Measurements from ENCODE around the gene CNN3. TPM values are rescaled to one million over a fixed set of nuclear protein-coding genes. Genes with fewer than 3 reads are reported as not detected.

Gene CNN3
- total RNA-seq, 2 experiments from 2014 or later: 3.5 to 4.6 TPM

- Mint-ChIP-seq H3K27ac (no peak overlapping the region), H3K9me3 (ENCODE audit: low read depth) (no peaks in the 10 kb centered on the region), H3K27me3 (peaks cover 9% of the 10 kb centered on the region), H3K4me3 (no peak overlapping the region), H3K4me1 (no peaks in the 10 kb centered on the region), H3K36me3 (no peaks in the 10 kb centered on the region)
- CTCF ChIA-PET: interaction anchor here (1.2 kb wide), 1 partner anchor 140 kb away, joined by 3 read pairs; no protein-coding TSS in a partner anchor
- ATAC-seq: no peak
- DNase-seq: no peak
Measured at GRCh38 chr1:94903280-94904009, 23.5 kb downstream of the CNN3 start.

GRCh38 chr1:94901841-94902240 lies 25.1 kb downstream of the CNN3 start:
- CTCF ChIA-PET: no interaction called here
- Mint-ChIP-seq H3K36me3 (no peaks in the 10 kb centered on the region), H3K9me3 (ENCODE audit: low read depth) (no peaks in the 10 kb centered on the region), H3K27me3 (peaks cover 9% of the 10 kb centered on the region), H3K4me3 (no peak overlapping the region), H3K4me1 (no peaks in the 10 kb centered on the region), H3K27ac (no peak overlapping the region)
- DNase-seq (no peak), ATAC-seq (no peak)

DNA sequence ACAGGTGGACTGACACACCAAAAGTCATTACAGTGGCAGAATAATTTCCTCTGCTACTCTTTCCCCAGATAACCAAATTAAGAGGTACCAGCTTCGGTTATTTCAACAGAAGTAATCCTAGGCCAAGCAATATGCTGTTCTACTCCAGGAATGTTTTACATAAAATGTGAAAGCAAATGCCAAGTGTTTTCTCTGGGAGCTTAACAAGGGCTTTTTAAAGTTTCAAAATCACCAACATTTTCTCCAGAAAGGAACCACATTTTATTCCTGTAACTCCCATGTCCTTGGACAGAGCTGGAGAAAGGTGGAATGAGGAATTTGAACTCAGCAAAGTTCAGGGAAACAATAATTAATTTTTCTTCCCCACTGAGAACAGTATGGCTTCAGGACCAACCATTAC lies 27.2 kb downstream of the CNN3 start:
- H3K27ac Mint-ChIP-seq: no peak overlapping the region
- DNase-seq: no peak
- no peak for ATAC-seq

GRCh38 chr1:94898491-94899385 lies 28.2 kb downstream of the CNN3 start:
- no peak overlapping the region for H3K27ac Mint-ChIP-seq
- no peaks in the 10 kb centered on the region for H3K36me3 Mint-ChIP-seq
- no peaks in the 10 kb centered on the region for H3K9me3 Mint-ChIP-seq (ENCODE audit: low read depth)
- DNase-seq: no peak
- no peak for ATAC-seq
- no peaks in the 10 kb centered on the region for H3K4me1 Mint-ChIP-seq
- CTCF ChIA-PET: no interaction called here
- no peak overlapping the region for H3K4me3 Mint-ChIP-seq
- H3K27me3 Mint-ChIP-seq: peaks cover 17% of the 10 kb centered on the region

More for the DNA sequence above, 27.2 kb downstream of the CNN3 start:
- H3K36me3 Mint-ChIP-seq: no peaks in the 10 kb centered on the region
- CTCF ChIA-PET: interaction anchor here (0.7 kb wide), 1 partner anchor 45 kb away, joined by 3 read pairs; no protein-coding TSS in a partner anchor
- H3K4me1 Mint-ChIP-seq: no peaks in the 10 kb centered on the region
- no peak overlapping the region for H3K4me3 Mint-ChIP-seq
- no peaks in the 10 kb centered on the region for H3K9me3 Mint-ChIP-seq (ENCODE audit: low read depth)
- peaks cover 9% of the 10 kb centered on the region for H3K27me3 Mint-ChIP-seq

DNA sequence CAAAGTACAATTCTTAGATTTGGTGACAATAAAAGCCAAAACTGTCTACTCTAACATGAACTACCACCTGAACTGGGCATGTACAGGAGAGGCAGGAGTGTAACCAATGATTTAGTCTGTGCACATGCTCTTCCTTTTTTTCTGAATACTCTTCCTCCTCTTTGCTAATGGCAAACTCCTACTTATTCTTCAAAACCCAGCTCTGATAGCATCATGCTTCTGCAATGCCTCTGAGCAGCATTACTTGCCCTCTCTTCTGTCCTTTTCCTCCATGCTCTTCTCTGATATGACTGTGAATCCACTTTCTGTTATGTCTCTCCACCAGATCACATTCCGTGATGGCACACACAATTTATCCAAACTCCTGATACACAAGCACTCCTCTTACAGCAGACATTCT lies 31.4 kb downstream of the CNN3 start:
- DNase-seq (no peak), ATAC-seq (no peak)
- Mint-ChIP-seq H3K4me3 (no peak overlapping the region), H3K9me3 (ENCODE audit: low read depth) (no peaks in the 10 kb centered on the region), H3K27ac (no peak overlapping the region), H3K36me3 (no peaks in the 10 kb centered on the region), H3K27me3 (peaks cover 10% of the 10 kb centered on the region), H3K4me1 (no peaks in the 10 kb centered on the region)
- CTCF ChIA-PET: interaction anchor here (1.0 kb wide), 1 partner anchor 41 kb away, joined by 3 read pairs; no protein-coding TSS in a partner anchor

- no peaks in the 10 kb centered on the region for H3K36me3 Mint-ChIP-seq
- no peak overlapping the region for H3K27ac Mint-ChIP-seq
- no peaks in the 10 kb centered on the region for H3K9me3 Mint-ChIP-seq (ENCODE audit: low read depth)
- DNase-seq: no peak
- CTCF ChIA-PET: interaction anchor here (0.5 kb wide), 1 partner anchor 23 kb away, joined by 3 read pairs; no protein-coding TSS in a partner anchor
- ATAC-seq: no peak
- no peaks in the 10 kb centered on the region for H3K4me1 Mint-ChIP-seq
- H3K4me3 Mint-ChIP-seq: no peak overlapping the region
- H3K27me3 Mint-ChIP-seq: peaks cover 10% of the 10 kb centered on the region
Measured at GRCh38 chr1:94894630-94895029, 32.3 kb downstream of the CNN3 start.

- H3K9me3 Mint-ChIP-seq (ENCODE audit: low read depth): no peaks in the 10 kb centered on the region
- no peaks in the 10 kb centered on the region for H3K4me1 Mint-ChIP-seq
- ATAC-seq (no peak), DNase-seq (no peak)
- no peaks in the 10 kb centered on the region for H3K36me3 Mint-ChIP-seq
- no peak overlapping the region for H3K27ac Mint-ChIP-seq
- H3K27me3 Mint-ChIP-seq: peaks cover 8% of the 10 kb centered on the region
- CTCF ChIA-PET: interaction anchor here (1.8 kb wide), 1 partner anchor 39 kb away, joined by 4 read pairs; no protein-coding TSS in a partner anchor
- no peak overlapping the region for H3K4me3 Mint-ChIP-seq
Measured at GRCh38 chr1:94892604-94893254, 34.2 kb downstream of the CNN3 start.

- H3K9me3 Mint-ChIP-seq (ENCODE audit: low read depth): no peaks in the 10 kb centered on the region
- ATAC-seq: no peak
- no peak for DNase-seq
- H3K4me1 Mint-ChIP-seq: peaks cover 5% of the 10 kb centered on the region
- no peak overlapping the region for H3K27ac Mint-ChIP-seq
- CTCF ChIA-PET: no interaction called here
- no peaks in the 10 kb centered on the region for H3K27me3 Mint-ChIP-seq
- H3K4me3 Mint-ChIP-seq: no peak overlapping the region
- H3K36me3 Mint-ChIP-seq: no peaks in the 10 kb centered on the region
Measured at GRCh38 chr1:94888201-94888600, 38.7 kb downstream of the CNN3 start.

- H3K4me1 Mint-ChIP-seq: peaks cover 9% of the 10 kb centered on the region
- no peaks in the 10 kb centered on the region for H3K27me3 Mint-ChIP-seq
- DNase-seq (no peak), ATAC-seq (no peak)
- CTCF ChIA-PET: no interaction called here
- no peak overlapping the region for H3K4me3 Mint-ChIP-seq
- no peak overlapping the region for H3K27ac Mint-ChIP-seq
- H3K9me3 Mint-ChIP-seq (ENCODE audit: low read depth): no peaks in the 10 kb centered on the region
- no peaks in the 10 kb centered on the region for H3K36me3 Mint-ChIP-seq
Measured at GRCh38 chr1:94887603-94888171, 39.2 kb downstream of the CNN3 start.

GRCh38 chr1:94887106-94887505 lies 39.8 kb downstream of the CNN3 start:
- peaks cover 10% of the 10 kb centered on the region for H3K4me1 Mint-ChIP-seq
- H3K9me3 Mint-ChIP-seq (ENCODE audit: low read depth): no peaks in the 10 kb centered on the region
- no peaks in the 10 kb centered on the region for H3K36me3 Mint-ChIP-seq
- no peaks in the 10 kb centered on the region for H3K27me3 Mint-ChIP-seq
- H3K27ac Mint-ChIP-seq: no peak overlapping the region
- no peak for ATAC-seq
- H3K4me3 Mint-ChIP-seq: no peak overlapping the region
- CTCF ChIA-PET: interaction anchor here (1.4 kb wide), 1 partner anchor 154 kb away, joined by 3 read pairs; no protein-coding TSS in a partner anchor
- DNase-seq: no peak

DNA sequence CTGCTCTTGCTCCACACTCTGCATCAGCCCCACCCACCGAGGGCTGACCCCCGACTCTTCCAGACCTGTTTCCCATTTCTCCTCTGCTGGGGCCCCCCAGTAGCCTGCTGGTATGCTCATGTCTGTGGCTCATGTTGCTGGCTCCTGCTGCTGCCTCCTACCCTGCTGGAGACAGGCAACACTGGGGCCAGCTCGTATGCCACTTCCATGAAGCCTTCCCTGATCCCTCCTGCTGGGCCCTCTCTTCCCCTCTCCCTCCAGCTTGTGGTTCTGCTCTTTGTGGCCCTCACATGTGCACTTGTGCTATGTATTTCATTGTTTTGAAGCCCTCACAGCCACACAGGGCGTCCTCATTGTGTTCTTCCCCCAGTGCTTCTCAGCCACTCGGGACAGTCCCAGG lies 40.5 kb downstream of the CNN3 start:
- Mint-ChIP-seq H3K27me3 (no peaks in the 10 kb centered on the region), H3K9me3 (ENCODE audit: low read depth) (no peaks in the 10 kb centered on the region), H3K36me3 (no peaks in the 10 kb centered on the region), H3K4me1 (peaks cover 10% of the 10 kb centered on the region), H3K4me3 (no peak overlapping the region), H3K27ac (no peak overlapping the region)
- CTCF ChIA-PET: interaction anchor here (1.0 to 1.4 kb wide), 2 partner anchors 10 to 155 kb away, joined by 3 read pairs; no protein-coding TSS in a partner anchor
- ATAC-seq: no peak
- DNase-seq: no peak

GRCh38 chr1:94884507-94884906 lies 42.4 kb downstream of the CNN3 start:
- DNase-seq (no peak), ATAC-seq (no peak)
- Mint-ChIP-seq H3K4me1 (peaks cover 10% of the 10 kb centered on the region), H3K36me3 (no peaks in the 10 kb centered on the region), H3K27ac (no peak overlapping the region), H3K9me3 (ENCODE audit: low read depth) (no peaks in the 10 kb centered on the region), H3K4me3 (no peak overlapping the region), H3K27me3 (no peaks in the 10 kb centered on the region)
- CTCF ChIA-PET: no interaction called here

- Mint-ChIP-seq H3K4me1 (peaks cover 10% of the 10 kb centered on the region), H3K36me3 (no peaks in the 10 kb centered on the region), H3K9me3 (ENCODE audit: low read depth) (no peaks in the 10 kb centered on the region), H3K27ac (no peak overlapping the region), H3K4me3 (no peak overlapping the region), H3K27me3 (no peaks in the 10 kb centered on the region)
- DNase-seq: no peak
- ATAC-seq: no peak
- CTCF ChIA-PET: no interaction called here
Measured at GRCh38 chr1:94884106-94884505, 42.8 kb downstream of the CNN3 start.

Data from activated CD8-positive, alpha-beta memory T cell treated with anti-CD3 and anti-CD28 coated beads, Interleukin-2, amount 10 ng/mL, durations not matched to agents 7 days and 5 days (primary cell).